ENCODE measurements around the gene MARK3.

GRCh38 chr14:103491691-103492090 is 106.5 kb downstream of the MARK3 start:
- TF ChIP-seq EZH2 (IDR thresholded peaks at IDR 0.05; ENCODE audit: low read depth), result no peak
- no peak for TF ChIP-seq CTCF (conservative IDR thresholded peaks at IDR 0.05)

Measured in PC-9 (cell line).